NCI-H1694 (cell line): ENCODE data around the gene IDE.
"Not testable (repeated sequence)": the region's sequence is repeated elsewhere in the genome, so short reads cannot be mapped to it uniquely, and the experiment has no call there.

Experiments
- DNase-seq: peaks from one replicate; lab custom pipeline; 2025; lab: John Stamatoyannopoulos, UW

The IDE gene

DNA sequence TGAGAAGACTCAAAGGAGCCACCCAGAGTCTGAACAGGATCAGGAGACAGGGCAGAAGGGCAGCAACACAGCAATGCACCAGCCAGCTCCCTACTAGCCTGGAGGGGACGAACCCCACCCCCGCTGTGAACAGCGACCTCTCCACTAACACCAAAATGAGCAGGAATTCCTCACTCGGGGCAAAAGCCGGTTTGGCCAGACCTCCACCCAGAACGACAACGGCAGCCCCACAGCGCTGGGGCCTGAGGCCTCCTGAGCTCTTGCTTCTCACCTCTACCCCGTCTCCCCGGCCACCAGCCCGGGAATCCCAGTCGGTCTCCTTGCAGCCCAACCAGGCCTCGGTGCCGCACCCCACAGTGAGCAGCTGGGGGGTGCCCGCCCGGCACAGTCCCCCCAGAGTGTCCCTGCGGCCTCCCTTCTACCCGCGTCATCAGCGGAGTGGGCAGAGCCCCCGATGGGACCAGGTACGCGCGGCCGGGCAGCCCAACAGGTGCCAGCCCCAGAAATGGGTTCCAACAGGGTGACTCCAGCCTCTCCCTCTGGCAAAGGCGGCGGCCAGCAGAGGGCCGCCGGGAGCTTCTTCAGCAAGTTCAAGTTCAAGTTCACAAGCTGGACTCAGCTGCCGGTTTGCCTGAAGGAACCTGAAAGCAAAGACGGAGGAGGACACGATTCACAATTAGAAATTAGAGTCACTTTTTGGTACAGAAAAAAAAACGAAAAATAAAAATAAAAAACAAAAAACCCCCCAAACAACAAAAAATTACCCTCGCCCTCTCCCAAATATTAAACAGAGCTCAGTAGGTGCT, 153.9 kb downstream of the IDE start:
- no peak for DNase-seq

DNA sequence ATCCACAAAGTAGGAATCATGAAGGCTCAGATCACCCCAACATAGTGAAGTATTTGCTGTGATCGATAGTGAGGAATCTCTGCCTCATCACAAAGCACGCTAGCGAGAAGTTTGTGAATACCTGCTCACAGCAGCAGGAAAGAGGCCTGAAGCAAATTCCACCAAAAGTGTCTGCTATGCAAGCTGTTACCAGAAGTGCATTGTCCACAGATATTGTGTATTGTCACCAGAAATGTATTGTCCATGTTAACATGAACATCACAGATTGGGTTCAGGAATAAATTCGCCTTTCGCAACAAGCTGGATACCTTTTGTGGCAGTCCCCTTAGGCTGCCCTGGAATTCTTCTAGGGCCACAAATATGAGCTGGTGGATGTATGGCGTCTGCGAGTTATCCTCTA, 155.0 kb downstream of the IDE start:
- no peak for DNase-seq

GRCh38 chr10:92418221-92418620, 155.7 kb downstream of the IDE start:
- DNase-seq, result no peak

DNA sequence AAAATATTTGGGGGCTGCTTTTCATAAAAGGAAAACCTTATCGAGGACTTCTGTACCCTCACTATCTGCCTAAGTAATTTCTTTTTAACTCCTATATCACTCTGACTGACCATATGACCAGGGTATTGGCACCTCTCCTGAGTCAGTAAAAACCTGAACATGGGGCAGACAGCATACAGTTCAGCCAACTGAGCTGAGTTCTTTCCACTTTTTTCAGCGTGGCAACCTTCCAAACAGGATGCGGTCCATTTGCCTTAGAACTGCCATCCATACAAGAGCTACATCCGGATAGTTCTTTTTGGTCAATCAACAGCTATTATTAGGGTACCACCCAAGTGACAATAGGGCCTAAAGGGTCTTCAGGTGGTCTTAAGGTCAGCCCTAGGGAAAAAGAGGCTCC, 160.4 kb downstream of the IDE start:
- DNase-seq, result no peak

GRCh38 chr10:92413011-92413410, 160.9 kb downstream of the IDE start:
- DNase-seq, result no peak

DNA sequence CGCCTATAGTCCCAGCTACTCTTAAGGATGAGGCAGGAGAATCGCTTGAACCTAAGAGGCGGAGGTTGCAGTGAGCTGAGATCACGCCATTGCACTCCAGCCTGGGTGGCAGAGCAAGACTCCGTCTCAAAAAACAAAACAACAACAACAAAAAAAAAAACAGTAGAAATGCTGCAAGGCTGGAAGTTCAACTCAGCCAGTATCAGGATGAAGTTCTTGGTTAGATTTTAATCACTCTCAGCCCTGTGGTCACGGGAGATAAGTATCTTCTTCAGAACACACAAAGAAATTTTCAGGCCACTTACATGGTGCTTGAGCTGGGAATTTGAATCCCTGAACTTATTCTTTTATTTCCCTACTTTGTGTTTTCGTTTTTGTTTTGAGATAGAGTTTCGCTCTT, 162.5 kb downstream of the IDE start:
- DNase-seq, result no peak

DNA sequence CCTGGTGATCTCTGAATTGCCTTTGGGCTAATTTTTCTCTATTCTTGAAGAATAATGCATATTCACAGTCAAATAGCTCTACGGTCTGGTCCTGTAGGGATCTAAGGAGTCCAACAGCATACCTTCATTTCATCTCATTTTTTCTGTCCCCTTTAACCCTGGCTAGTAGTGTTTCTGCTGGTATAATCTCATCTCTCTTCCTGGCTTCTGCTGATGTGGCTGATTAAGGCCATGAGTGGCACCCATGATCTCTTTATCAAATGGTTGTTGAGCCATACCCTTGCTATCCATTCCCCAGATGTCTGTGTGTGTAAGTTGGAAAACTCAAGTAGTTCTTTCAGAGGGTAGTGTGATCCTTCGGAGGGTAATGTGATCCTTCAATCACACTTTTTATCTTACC, 163.4 kb downstream of the IDE start:
- no peak for DNase-seq

DNA sequence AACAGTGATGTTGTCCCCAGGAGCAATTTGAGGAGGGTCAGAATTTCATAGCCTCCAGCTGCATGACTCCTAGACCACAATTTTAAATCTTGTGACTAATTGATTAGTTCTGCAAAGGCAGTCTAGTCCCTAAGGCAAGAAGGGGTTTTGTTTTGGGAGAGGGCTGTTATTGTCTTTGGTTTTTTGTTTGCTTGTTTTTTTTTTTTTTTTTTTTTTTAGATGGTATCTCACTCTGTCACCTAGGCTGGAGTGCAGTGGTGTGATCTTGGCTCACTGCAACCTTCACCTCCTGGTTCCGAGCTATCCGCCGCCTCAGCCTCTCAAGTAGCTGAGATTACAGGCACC, 165.9 kb downstream of the IDE start:
- DNase-seq, result no peak

- DNase-seq, result no peak
These were observed 166.4 kb downstream of the IDE start for GRCh38 chr10:92407305-92408016.

- no peak for DNase-seq
These were observed 168.4 kb downstream of the IDE start for GRCh38 chr10:92405419-92405924.

- no peak for DNase-seq
These were observed 169.1 kb downstream of the IDE start for GRCh38 chr10:92404612-92405418.

DNA sequence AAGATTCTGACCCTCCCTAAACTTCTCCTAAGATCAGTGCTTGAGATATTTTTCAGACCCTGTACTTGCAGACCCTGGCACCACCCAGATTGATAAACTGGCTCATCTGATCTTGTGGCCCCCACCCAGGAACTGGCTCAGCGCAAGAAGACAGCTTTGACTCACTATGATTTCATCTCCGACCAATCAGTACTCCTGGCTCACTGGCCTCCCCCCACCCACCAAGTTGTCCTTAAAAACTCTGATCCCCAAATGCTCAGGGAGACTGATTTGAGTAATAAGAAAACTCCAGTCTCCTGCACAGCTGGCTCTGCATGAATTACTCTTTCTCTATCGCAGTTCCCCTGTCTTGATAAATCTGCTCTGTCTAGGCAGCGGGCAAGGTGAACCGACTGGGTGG, 171.7 kb downstream of the IDE start:
- not testable (repeated sequence) for DNase-seq
